ENCODE data around the gene LHX3.

The LHX3 gene

GRCh38 chr9:136211441-136212344 is 6.8 kb upstream of the LHX3 start:
- DNase-seq (ENCODE audit: extremely low spot score, insufficient read length, low read depth): no peak
- FAIRE-seq: no peak

GRCh38 chr9:136211006-136211405 is 6.1 kb upstream of the LHX3 start:
- FAIRE-seq: no peak
- no peak for DNase-seq (ENCODE audit: extremely low spot score, insufficient read length, low read depth)

DNA sequence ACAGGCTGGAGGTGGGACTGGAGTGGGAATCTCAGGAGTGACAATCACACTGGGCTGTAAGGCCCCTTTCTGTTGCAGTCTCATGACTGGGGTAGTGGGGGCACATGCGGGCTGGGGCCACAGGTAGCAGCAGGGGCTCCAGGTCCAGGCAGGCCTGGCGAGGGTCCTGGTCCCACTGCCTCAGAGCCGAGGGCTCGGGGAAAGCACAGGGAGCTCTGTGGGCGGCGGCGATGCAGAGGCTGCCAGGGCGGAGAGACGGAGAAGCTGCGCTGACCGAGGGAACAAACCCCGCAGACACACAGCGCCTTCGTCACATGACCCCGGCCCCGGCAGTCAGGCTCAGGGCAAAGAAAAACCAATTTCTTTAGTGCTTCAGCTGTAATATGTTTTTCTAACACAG is 5.3 kb upstream of the LHX3 start:
- no peak for FAIRE-seq
- DNase-seq (ENCODE audit: extremely low spot score, insufficient read length, low read depth): no peak

DNA sequence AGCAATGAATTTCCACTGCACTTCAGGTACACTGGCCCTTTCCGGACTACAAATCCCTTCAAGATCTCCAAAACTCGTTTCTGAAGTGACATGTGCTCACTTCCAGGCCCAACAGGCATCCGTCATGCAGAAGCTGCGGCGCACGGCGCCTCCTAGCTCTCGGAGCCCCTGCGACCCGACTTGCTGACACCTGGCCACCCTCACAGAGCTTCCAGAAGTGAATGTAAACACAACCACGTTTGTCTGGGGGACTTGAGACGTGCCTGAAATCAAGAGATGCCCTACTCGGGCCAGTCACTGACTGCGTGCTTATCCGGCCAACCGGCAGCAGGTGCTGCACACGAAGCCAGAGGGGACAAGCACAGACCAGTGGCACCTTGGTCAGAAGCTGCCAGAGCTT is 4.9 kb upstream of the LHX3 start:
- DNase-seq (ENCODE audit: extremely low spot score, insufficient read length, low read depth) (no peak), FAIRE-seq (no peak)

- DNase-seq (ENCODE audit: extremely low spot score, insufficient read length, low read depth) (no peak), FAIRE-seq (no peak)
Measured at GRCh38 chr9:136209232-136209631, 4.3 kb upstream of the LHX3 start.

DNA sequence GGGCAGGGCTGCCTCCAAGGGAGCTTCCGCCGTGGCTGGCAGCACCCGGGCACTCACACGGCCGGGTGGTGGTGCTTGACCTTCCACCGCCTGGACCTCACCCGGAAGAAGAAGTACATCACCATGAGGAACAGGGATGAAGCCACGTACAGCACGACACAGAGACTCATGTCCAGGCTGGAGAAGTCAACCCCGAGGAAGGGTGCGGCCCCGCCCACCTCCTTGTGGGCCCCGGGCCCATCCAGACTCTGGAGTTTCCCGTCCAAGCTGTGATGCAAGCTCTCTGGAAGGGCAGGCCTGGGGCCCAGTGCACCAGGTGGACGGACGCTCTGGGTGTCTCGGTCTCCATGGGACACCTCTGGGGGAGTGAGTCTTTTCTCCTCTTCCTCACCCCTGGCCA is 3.7 kb upstream of the LHX3 start:
- DNase-seq (ENCODE audit: extremely low spot score, insufficient read length, low read depth) (no peak), FAIRE-seq (no peak)

DNA sequence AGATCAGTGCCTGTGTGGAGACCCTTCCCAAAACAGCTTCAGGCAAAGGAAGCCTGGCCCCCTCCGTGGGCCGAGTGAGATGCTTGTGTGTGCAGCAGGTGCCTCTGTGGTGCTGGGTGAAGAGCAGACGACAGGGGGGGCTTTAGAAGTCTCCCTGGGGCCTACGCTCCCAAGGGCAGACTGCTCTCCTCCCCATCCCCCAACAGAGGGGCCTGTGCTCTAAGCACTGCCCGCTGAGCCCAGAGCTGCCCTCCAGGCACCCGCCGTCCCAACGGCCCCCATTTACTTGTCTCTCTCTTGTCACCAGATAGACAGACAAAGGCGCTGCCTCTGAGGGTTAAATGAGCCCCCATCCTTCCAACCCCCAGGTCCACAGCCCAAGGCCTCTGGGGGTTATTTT is 2.7 kb upstream of the LHX3 start:
- DNase-seq (ENCODE audit: extremely low spot score, insufficient read length, low read depth) (no peak), FAIRE-seq (no peak)

DNA sequence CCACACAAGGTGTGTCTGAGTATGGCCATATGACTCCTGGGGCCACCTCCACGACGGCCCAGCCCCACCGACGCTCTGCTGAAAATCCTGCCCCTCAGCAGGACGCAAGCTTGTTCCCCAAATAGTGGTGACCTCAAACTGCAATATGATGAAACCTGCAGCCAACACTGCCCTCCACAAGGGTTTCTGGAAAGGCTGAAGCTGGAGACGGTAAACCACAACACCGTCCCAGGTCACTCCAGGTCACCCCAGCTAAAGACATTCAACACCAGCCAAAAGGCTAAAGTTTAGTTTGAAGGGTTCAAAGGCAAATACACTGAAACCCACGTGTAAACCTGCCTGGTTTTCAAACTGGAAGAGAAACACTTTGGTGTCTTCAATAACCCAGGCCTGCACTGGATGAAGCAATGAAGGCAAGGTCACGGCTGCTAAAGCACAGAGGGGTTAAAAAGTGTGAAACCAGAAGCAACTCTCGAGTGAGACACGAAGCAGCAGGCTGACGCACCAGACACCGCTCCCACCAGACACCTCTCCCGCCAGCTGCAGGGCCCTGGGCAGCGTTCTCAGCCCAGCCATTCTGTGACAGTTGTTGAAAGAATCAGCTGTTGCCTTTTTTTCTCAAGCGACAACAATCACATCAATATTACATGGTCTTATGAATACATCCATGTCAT is 1.8 kb upstream of the LHX3 start:
- no peak for DNase-seq (ENCODE audit: extremely low spot score, insufficient read length, low read depth)
- FAIRE-seq: no peak

- FAIRE-seq (no peak), DNase-seq (ENCODE audit: extremely low spot score, insufficient read length, low read depth) (no peak)
Measured at GRCh38 chr9:136205707-136205992, 722 bp upstream of the LHX3 start.

- DNase-seq (ENCODE audit: extremely low spot score, insufficient read length, low read depth) (no peak), FAIRE-seq (no peak)
Measured at GRCh38 chr9:136204145-136204805, 653 bp downstream of the LHX3 start.

GRCh38 chr9:136203408-136204144 is 1.4 kb downstream of the LHX3 start:
- DNase-seq (ENCODE audit: extremely low spot score, insufficient read length, low read depth) (no peak), FAIRE-seq (no peak)

- FAIRE-seq: no peak
- no peak for DNase-seq (ENCODE audit: extremely low spot score, insufficient read length, low read depth)
Measured at GRCh38 chr9:136202454-136203407, 2.2 kb downstream of the LHX3 start.

GRCh38 chr9:136201609-136202453 is 3.1 kb downstream of the LHX3 start:
- DNase-seq (ENCODE audit: extremely low spot score, insufficient read length, low read depth) (no peak), FAIRE-seq (no peak)

GRCh38 chr9:136201174-136201573 is 3.8 kb downstream of the LHX3 start:
- FAIRE-seq: no peak

DNA sequence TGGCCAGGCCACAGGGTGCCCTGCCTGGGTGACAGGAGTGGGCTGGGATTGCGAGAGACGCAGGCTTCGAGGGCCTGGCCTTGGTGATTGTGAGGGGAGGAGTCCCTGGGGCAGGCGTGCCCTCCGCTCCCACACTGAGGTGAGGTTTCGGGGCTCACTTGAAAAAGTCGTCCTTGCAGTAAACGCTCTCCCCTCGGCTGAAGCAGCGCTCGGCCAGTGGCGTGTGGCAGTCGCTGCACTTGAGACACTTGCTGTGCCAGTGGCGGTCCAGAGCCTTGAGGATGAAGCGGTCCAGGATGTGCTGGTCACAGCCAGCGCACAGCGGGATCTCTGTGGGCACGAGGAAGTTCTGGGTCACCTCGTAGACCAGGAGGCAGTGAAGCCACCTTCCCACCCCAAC is 4.5 kb downstream of the LHX3 start:
- no peak for FAIRE-seq

More at GRCh38 chr9:136201174-136201573, 3.8 kb downstream of the LHX3 start:
- DNase-seq (ENCODE audit: extremely low spot score, insufficient read length, low read depth): no peak

DNA sequence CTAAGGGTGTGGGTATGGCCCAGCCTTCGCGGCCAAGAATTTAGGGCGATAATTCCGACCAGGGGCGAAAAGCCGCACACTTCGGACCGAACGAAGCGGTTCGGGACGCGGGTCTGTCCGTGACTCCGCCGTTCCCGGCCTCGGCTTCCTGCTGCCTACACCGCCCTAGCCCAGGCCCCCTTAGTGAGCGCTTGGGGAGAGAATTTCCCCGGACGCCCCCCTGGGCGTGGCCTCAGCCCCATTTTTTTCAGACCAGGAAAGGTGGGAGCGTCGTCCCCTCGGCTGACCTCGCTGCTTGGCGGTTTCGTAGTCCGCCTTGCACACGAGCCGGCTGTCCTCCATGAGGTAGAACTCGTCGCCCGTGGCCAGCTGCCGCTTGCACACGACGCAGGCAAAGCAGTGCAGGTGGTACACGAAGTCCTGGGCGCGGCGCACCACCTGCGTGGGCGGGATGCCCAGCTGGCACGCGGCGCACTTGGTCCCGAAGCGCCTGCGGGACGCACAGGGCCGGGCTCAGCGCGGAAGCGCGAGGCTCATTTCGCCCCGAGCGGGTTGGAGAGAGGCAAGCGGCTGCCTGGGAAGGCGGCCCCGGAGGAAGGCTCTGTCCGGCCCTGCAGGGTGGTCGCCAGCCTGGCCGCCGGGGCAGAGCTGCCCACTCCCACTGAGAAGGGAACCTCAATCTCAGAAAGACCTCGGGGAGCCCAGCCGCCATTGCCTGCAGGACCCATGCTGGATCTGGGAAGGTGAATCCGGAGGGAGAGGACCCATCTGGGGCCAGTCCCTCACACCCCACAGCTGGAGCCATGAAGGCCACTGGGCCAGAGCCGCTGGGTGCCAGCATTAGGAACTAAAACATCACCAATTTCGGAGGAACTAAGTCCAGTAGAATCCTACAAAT is 5.3 kb downstream of the LHX3 start:
- FAIRE-seq (no peak), DNase-seq (ENCODE audit: extremely low spot score, insufficient read length, low read depth) (no peak)

More for the DNA sequence above, 4.5 kb downstream of the LHX3 start:
- no peak for DNase-seq (ENCODE audit: extremely low spot score, insufficient read length, low read depth)

GRCh38 chr9:136198605-136199083 is 6.3 kb downstream of the LHX3 start:
- FAIRE-seq: no peak
- DNase-seq (ENCODE audit: extremely low spot score, insufficient read length, low read depth): no peak
